Adrenal gland (tissue), 5 donors: ENCODE measurements around the gene CTSW.

Experiments
- POLR2A ChIP-seq, 2 donors: fragments of 450-650 bp; IDR thresholded peaks; one replicate each; pipeline ENCODE4 v1.6.1; 2017; ENCODE audit warnings: antibody characterized with exemption in 2 of 2, mild to moderate bottlenecking in 2 of 2, moderate library complexity in 1 of 2
- TF ChIP-seq, protein P1 (sequence below), 6 experiments: fragments of 450-650 bp in 4 of 6; fragments of 200-600 bp in 2 of 6; sonication (generic) in 1 of 6; IDR thresholded peaks; 1 replicate in 5 of 6; 2 replicates in 1 of 6; pipeline versions ENCODE4 v1.5.1 to v1.8.0; 2016 to 2021; ENCODE audit warnings: antibody characterized with exemption in 6 of 6, mild to moderate bottlenecking in 2 of 6, moderate library complexity in 1 of 6
- donor health status: DM: no; HTN: no; CAD: no.

GRCh38 chr11:65898656-65899355, 19.2 kb downstream of the CTSW start:
- TF ChIP-seq, protein P1, sequence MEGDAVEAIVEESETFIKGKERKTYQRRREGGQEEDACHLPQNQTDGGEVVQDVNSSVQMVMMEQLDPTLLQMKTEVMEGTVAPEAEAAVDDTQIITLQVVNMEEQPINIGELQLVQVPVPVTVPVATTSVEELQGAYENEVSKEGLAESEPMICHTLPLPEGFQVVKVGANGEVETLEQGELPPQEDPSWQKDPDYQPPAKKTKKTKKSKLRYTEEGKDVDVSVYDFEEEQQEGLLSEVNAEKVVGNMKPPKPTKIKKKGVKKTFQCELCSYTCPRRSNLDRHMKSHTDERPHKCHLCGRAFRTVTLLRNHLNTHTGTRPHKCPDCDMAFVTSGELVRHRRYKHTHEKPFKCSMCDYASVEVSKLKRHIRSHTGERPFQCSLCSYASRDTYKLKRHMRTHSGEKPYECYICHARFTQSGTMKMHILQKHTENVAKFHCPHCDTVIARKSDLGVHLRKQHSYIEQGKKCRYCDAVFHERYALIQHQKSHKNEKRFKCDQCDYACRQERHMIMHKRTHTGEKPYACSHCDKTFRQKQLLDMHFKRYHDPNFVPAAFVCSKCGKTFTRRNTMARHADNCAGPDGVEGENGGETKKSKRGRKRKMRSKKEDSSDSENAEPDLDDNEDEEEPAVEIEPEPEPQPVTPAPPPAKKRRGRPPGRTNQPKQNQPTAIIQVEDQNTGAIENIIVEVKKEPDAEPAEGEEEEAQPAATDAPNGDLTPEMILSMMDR (IDR thresholded peaks at IDR 0.05): no peak
- no peak for TF ChIP-seq POLR2A (IDR thresholded peaks at IDR 0.05)
